HG03066 (cell line): Measurements from ENCODE around the gene HGD.
A peak's percentile ranks its signal among the peaks of the same experiment; 100 is the strongest.

Experiments
- ATAC-seq: cut with Tn5 transposase; IDR thresholded peaks from one replicate; pipeline ENCODE4 v1.9.1; 2021; ENCODE audit warnings: low read depth; ENCODE audit not compliant: unreplicated experiment

The HGD gene

DNA sequence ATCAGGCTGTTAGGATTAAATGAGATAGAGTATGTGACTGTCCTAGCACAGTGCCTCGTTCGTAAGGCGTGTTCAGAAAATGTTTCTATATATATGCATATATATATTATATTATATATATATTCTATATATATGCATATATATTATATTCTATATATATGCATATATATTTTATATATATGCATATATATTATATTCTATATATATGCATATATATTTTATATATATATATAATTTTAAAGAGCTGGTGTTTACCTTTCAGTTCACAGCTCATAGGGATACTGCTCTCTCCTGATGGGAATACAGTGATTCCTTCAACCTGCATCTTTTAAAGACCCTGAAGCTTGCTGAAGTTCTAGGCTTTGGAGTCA, 85.2 kb downstream of the HGD start:
- no peak for ATAC-seq

DNA sequence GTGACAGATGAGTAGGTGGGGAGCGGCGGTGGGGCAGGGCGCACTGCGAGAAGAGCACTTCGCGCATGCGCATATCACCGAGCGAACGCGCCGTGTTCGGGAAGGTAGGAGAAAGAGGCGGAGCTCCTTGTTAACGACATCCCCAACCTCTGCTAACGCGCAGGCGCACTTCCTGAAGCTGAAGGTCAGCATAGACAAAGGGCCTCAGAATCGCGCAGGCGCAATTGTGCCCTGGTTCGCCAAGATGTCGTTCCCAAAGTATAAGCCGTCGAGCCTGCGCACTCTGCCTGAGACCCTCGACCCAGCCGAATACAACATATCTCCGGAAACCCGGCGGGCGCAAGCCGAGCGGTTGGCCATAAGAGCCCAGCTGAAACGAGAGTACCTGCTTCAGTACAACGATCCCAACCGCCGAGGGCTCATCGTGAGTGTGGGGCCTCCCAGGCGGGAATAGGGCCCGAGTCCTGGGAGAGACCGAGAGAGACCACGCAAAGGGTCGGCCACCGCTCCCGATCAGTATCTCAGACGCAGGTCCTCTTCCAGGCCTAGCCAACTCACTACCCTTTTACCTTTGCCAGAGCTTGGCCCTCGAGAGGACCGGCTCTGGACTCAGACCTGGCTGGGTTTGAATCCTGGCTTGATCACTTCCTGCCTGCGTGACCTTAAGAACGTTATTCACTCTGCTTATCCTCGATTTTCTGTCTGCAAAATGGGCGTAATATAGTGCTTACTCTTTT, 85.8 kb downstream of the HGD start, which contains the start of gene NDUFB4:
Gene NDUFB4 (plus strand): TSS at position 221 of the 737 bp plus-strand sequence. CDS start 24 bp downstream, at position 245.
- ATAC-seq = peak; percentile 95

- ATAC-seq = no peak
These were observed 86.3 kb downstream of the HGD start for GRCh38 chr3:120595788-120596115.

DNA sequence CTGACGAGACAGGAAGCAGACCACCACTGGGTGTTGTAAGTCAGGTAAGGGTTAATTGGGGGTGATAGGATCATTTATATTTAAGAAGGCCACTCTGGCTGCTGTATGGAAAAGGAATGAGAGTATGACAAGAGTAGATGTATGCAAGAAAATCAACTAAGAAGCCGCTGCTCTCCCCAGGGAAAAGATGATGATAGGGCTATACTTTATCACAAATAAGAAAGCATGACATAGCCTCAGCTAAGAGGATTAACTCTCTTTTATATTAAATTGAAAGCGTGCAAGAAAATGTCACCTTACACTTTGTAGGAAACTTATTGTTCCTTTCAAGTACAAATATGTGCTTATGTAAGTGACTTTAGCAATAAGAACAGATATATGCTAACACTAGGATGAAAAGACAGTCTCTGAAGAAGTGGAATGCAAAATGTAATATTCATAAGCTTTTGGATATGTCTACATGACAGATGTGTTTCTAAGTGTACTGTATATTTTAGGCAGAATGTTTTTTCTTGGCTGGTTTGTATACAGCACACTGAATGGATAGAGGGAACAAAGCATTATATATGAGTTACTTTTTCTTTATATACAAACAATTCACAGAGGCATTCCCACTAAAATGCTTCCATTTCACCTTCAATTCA, 94.6 kb downstream of the HGD start:
- ATAC-seq = no peak
